GM18951 (cell line): Measurements from ENCODE around the gene PLCH2.

ENCODE experiments used
- POLR2A ChIP-seq: IDR thresholded peaks from 4 replicates; pipeline ENCODE4 v1.6.1; 2011; ENCODE audit warnings: mild to moderate bottlenecking; ENCODE audit not compliant: insufficient read length, insufficient read depth; ENCODE audit errors: extremely low read depth
- in situ Hi-C: fragments of 300-500 bp; cut with MboI; formaldehyde crosslinking; loops from one replicate; pipeline ENCODE4 v1.12.0; 2022; ENCODE audit warnings: low sequenced_read_pairs, mixed read lengths, inconsistent platforms; ENCODE audit not compliant: unreplicated experiment

The PLCH2 gene

DNA sequence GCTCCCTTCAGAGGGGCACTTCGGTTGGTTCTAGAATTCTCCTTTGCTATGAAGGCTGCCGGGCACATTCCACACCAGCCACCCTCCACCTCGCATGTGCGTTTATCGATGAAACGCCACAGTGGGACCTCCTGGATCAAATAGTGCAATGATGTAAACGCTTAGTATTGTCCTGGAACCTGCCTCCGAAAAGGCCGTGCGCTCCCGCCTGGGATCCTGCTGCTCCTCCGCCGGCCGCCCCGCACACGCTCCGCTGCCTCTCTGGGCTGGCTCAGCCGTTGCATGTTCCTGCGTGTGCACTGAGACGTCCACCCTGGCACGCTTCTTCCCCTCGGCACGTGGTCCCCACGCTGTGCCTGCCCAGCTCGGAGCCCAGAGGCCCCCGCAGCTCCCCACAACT is 76.1 kb downstream of the PLCH2 start:
- in situ Hi-C loops: loop anchor here (25.0 kb wide), 1 partner anchor 365 kb away; the partner anchor contains the start of gene FAAP20
- no peak for TF ChIP-seq POLR2A

DNA sequence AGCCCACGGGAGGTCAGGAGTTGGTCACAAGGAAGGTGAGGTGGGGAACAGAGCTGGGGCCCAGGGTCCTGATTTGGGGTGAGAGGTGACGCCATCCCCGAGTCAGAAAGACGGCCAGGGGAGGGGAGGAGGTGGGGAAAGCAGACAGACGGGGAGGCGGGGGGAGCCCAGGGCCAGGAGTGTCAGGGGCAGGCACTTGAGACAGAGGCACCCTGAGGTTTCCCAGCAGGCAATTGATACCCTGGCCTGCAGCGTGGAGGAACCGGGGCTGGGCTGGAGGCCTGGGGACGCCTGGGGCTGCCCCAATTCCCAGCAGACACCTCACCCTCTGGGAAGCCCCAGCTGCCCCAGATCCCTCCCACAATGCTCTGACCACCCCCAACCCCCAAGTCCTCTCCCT is 77.0 kb downstream of the PLCH2 start:
- in situ Hi-C loops: loop anchor here (25.0 kb wide), 1 partner anchor 366 kb away; the partner anchor contains the start of gene FAAP20

DNA sequence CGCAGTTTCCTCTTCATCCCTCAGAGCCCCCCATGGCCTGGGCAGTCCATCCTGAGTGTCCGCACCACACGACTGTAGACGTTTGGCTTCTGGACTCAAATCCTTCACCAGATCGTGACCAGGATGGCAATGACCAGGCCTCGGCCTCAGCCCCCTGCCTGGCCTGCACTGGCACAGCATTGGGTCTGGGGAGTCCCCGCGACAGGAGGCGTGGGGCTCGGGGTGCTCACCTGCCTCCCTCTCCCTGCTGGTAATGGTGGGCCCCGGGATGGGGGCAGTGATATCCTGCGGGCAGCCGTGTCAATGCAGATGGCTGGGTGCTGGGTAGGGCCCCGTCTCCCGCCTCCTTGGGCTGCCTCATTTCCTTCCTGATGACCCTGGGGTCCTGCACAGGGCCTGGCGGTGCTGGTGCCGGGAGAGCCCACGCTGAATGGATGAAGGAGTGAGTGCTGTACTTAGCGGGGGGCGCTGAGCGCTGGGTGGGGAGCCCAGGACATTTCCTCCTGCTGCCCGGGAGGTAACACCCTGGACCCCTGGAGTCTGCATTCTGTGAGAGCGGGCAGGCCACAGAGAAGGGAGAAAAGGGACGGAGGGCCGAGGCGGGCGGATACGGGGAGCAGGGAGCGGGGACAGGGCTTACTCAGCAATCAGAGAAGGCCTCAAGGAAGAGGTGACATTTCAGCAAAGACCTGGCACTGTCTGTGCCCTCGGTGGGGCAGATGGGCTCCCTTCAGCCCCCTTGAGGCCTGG is 78.0 kb downstream of the PLCH2 start:
- TF ChIP-seq POLR2A: no peak
- in situ Hi-C loops: loop anchor here (25.0 kb wide), 1 partner anchor 367 kb away; the partner anchor contains the start of gene FAAP20

DNA sequence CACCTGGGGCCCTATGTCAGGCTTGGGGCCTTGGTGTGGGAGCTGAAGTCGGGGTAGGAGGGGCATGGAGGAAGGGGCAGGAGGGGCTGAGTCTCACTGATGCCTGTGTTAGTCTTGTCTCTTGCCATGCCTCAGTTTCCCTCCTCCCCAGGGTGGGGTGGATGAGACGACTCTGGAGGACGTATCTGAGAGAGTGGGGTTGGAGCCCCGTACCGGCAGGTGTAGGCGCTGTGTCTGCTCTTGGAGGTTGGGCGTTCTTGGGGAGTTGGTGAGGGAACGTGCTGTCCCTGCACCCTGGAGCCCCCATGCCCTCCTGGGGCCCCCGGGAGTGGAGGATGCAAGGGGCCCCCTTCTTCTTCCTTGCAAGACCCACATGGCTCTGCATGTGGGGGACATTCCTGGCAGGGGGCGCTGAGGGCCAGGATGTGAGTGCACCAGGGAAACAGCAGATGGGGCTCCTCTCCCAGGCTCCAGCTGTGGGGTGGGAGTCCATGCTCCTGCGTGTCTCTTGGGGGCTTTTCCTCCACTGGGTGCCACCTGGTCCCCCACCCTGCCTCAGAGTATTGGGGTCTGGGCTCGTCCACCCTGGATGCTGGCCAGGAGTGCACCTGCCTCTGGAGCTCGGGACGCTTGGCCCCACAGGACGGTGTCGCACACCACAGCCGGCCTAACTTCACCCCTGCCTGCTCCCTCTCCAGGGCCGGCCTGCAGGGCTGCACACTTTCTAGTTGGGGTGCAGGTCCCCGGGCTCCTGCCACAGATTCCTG is 78.7 kb downstream of the PLCH2 start:
- in situ Hi-C loops: loop anchor here (25.0 kb wide), 1 partner anchor 368 kb away; the partner anchor contains the start of gene FAAP20
- TF ChIP-seq POLR2A: no peak
